ENCODE results near the gene RSPH6A.

Gene RSPH6A

DNA sequence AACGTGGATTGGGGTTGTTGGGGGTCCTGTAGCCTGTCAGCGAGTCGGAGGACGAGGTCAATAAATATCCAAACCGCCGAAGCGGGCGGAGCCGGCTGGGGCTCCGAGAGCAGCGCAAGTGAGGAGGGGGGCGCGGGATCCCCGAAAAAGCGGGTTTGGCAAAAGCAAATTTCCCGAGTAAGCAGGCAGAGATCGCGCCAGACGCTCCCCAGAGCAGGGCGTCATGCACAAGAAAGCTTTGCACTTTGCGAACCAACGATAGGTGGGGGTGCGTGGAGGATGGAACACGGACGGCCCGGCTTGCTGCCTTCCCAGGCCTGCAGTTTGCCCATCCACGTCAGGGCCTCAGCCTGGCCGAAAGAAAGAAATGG is 45.3 kb downstream of the RSPH6A start:
- Histone ChIP-seq H3K27ac (ENCODE audit: low read depth, low read length) (peak overlapping the region; percentile 44), H3K4me2 (ENCODE audit: low read depth, low read length, poor library complexity, severe bottlenecking) (peak overlapping the region; percentile 95), H3K4me3 (ENCODE audit: insufficient read depth, low read length, poor library complexity, severe bottlenecking) (peak overlapping the region; percentile 62), H2AFZ (ENCODE audit: low read depth, low read length, severe bottlenecking) (peak overlapping the region; percentile 61), H3K27me3 (ENCODE audit: low read length) (no peaks in the 10 kb centered on the region), H3K79me2 (ENCODE audit: insufficient read depth, low read length) (no peaks in the 10 kb centered on the region), H4K20me1 (ENCODE audit: low read depth, low read length) (no peaks in the 10 kb centered on the region), H3K36me3 (ENCODE audit: low read length) (no peaks in the 10 kb centered on the region), H3K9me2 (replicated peaks; ENCODE audit: insufficient read depth, low read length) (no peaks in the 10 kb centered on the region), H3K9me3 (ENCODE audit: insufficient read depth, low read length) (no peaks in the 10 kb centered on the region), H3K9ac (ENCODE audit: low read length) (peak overlapping the region; percentile 58), H3F3A (ENCODE audit: insufficient read depth) (peaks cover 4% of the 10 kb centered on the region; the same call in 1 of the 2 replicates)
- no peak for TF ChIP-seq EZH2phosphoT487 (conservative IDR thresholded peaks at IDR 0.05; ENCODE audit: low read length)
- TF ChIP-seq, protein P1, sequence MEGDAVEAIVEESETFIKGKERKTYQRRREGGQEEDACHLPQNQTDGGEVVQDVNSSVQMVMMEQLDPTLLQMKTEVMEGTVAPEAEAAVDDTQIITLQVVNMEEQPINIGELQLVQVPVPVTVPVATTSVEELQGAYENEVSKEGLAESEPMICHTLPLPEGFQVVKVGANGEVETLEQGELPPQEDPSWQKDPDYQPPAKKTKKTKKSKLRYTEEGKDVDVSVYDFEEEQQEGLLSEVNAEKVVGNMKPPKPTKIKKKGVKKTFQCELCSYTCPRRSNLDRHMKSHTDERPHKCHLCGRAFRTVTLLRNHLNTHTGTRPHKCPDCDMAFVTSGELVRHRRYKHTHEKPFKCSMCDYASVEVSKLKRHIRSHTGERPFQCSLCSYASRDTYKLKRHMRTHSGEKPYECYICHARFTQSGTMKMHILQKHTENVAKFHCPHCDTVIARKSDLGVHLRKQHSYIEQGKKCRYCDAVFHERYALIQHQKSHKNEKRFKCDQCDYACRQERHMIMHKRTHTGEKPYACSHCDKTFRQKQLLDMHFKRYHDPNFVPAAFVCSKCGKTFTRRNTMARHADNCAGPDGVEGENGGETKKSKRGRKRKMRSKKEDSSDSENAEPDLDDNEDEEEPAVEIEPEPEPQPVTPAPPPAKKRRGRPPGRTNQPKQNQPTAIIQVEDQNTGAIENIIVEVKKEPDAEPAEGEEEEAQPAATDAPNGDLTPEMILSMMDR (IDR thresholded peaks at IDR 0.05; ENCODE audit: insufficient read depth, low read length, poor library complexity, severe bottlenecking), result no peak

DNA sequence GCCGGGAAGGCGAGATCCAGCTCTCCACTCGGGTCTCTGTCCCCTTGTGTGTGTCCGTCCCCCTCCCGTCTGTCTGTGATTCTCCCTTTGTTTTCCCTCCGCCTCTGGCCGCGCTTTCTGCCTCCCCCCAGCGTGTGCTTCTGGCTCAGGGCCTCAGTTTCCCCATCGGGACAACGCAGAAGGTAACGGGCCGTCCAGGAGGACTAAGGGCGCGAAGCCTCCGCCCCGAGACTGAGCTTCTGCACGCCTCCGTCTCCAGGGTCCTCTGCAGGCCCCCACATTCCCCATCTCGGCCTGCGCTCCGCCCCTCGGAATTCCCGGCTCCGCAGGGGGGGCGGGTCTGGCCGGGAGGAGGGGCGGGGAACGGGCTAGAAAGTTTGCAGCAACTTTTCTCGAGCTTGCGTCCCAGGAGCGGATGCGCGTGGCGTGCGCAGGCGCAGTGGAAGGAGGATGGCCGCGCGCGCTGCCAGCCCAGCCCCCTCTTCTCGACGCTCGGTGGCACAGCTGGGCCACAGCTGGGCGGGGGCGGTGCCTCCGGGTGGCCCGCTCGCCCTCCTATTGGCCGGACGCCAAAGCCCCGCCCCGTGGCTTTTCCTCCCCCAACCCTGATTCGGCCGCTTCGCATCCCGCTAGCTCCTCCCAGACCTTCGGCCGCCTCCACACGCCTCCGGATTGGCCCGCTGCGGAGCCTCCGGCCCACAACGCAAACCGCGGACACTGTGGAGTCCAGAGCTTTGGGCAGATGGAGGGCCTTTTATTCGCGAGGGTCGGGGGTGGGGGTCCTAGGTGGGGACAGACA is 45.9 kb downstream of the RSPH6A start, which contains the start of gene SIX5:
TSS of gene SIX5 (minus strand) at position 269 of the 799 bp plus-strand sequence. CDS start 408 bp downstream, outside the sequence.
- peaks cover 4% of the 10 kb centered on the region; the same call in 1 of the 2 replicates for H3F3A ChIP-seq (ENCODE audit: insufficient read depth)
- TF ChIP-seq EZH2phosphoT487 (conservative IDR thresholded peaks at IDR 0.05; ENCODE audit: low read length), result no peak
- TF ChIP-seq, protein P1 (IDR thresholded peaks at IDR 0.05; ENCODE audit: insufficient read depth, low read length, poor library complexity, severe bottlenecking), result no peak
- no peaks in the 10 kb centered on the region for H3K27me3 ChIP-seq (ENCODE audit: low read length)
- no peaks in the 10 kb centered on the region for H4K20me1 ChIP-seq (ENCODE audit: low read depth, low read length)
- H3K36me3 ChIP-seq (ENCODE audit: low read length), result no peaks in the 10 kb centered on the region
- H3K27ac ChIP-seq (ENCODE audit: low read depth, low read length), result peak within 1 kb of the TSS; percentile 44
- peak within 1 kb of the TSS; percentile 97 for H2AFZ ChIP-seq (ENCODE audit: low read depth, low read length, severe bottlenecking)
- H3K79me2 ChIP-seq (ENCODE audit: insufficient read depth, low read length), result no peaks in the 10 kb centered on the region
- H3K4me2 ChIP-seq (ENCODE audit: low read depth, low read length, poor library complexity, severe bottlenecking), result peak within 1 kb of the TSS; percentile 98
- no peaks in the 10 kb centered on the region for H3K9me3 ChIP-seq (ENCODE audit: insufficient read depth, low read length)
- H3K9ac ChIP-seq (ENCODE audit: low read length), result peak within 1 kb of the TSS; percentile 74
- H3K4me3 ChIP-seq (ENCODE audit: insufficient read depth, low read length, poor library complexity, severe bottlenecking), result peak within 1 kb of the TSS; percentile 86
- H3K9me2 ChIP-seq (replicated peaks; ENCODE audit: insufficient read depth, low read length), result no peaks in the 10 kb centered on the region

DNA sequence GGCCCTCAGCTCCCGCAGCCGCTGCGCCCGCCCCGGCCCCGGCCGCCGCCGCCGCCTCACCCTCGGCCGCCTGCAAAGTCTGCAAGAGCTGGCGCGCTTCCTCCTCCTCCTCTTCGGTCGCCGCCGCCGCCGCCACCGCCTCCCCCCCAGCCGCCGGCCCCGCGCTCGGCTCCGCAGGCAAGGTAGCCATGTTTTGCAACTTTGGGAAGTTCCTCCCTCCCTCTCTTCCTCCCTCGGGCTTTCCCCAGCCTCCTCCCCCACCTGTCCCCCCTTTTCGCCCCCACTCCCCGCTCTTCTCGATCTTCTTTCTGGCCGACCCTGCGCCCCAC is 46.5 kb downstream of the RSPH6A start:
- H3K36me3 ChIP-seq (ENCODE audit: low read length), result no peaks in the 10 kb centered on the region
- H3K9me2 ChIP-seq (replicated peaks; ENCODE audit: insufficient read depth, low read length), result no peaks in the 10 kb centered on the region
- no peaks in the 10 kb centered on the region for H3K79me2 ChIP-seq (ENCODE audit: insufficient read depth, low read length)
- H3K27ac ChIP-seq (ENCODE audit: low read depth, low read length), result 0 out of 2 replicates have a peak overlapping the region, but pooled peaks have one; percentile 7
- peak overlapping the region; percentile 86 for H3K4me3 ChIP-seq (ENCODE audit: insufficient read depth, low read length, poor library complexity, severe bottlenecking)
- H3K4me2 ChIP-seq (ENCODE audit: low read depth, low read length, poor library complexity, severe bottlenecking), result peak overlapping the region; percentile 98
- H2AFZ ChIP-seq (ENCODE audit: low read depth, low read length, severe bottlenecking), result peak overlapping the region; percentile 97
- no peaks in the 10 kb centered on the region for H3K27me3 ChIP-seq (ENCODE audit: low read length)
- H4K20me1 ChIP-seq (ENCODE audit: low read depth, low read length), result no peaks in the 10 kb centered on the region
- peaks cover 4% of the 10 kb centered on the region; the same call in 1 of the 2 replicates for H3F3A ChIP-seq (ENCODE audit: insufficient read depth)
- TF ChIP-seq, protein P1 (IDR thresholded peaks at IDR 0.05; ENCODE audit: insufficient read depth, low read length, poor library complexity, severe bottlenecking), result no peak
- TF ChIP-seq EZH2phosphoT487 (conservative IDR thresholded peaks at IDR 0.05; ENCODE audit: low read length), result no peak
- H3K9ac ChIP-seq (ENCODE audit: low read length), result peak overlapping the region; percentile 74
- no peaks in the 10 kb centered on the region for H3K9me3 ChIP-seq (ENCODE audit: insufficient read depth, low read length)
